GM11168 (cell line): ENCODE measurements around the gene CALY.

Experiments used
- in situ Hi-C: fragments of 300-500 bp; cut with MboI; formaldehyde crosslinking; loops from one replicate; pipeline ENCODE4 v1.12.0; 2022; ENCODE audit warnings: low sequenced_read_pairs; ENCODE audit not compliant: unreplicated experiment

The CALY gene

DNA sequence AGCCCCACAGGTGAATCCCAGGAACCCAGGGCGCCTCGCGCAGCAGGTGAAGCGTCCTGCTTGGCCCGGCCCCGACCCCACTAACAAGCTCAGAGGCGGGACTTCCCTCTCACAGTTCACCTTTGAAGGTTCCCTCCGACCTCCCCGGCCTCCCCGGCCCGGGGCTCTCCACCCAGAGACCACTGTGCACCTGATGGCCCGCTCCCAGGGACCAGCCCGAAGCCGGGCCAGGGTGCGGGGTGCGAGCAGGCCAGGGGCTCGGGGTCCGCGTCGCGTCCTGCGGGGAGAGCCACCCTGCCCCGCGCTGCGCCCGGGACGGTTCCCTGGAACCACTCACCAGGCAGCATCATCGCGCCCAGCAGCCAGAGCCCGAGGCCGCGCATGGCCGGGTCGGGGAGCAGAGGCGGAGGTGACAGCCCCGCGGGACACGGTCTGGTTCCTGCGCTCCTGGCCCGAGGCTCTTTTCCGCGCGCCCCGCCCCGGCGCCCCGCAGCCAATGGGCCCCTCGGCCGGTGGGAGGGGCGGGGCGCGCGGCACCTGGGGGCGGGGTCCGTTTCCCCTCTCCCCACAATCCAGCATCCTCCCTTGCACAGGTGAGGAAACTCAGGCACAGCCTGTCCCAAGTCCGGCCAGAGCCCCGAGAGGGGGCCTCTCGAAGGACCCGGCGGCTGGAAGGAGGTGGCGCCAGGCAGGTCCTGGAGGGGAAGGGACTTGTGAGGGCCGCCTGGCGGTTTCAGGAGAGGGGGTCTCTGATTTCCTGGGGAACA is 60.1 kb downstream of the CALY start, which contains the start of gene ADAM8:
TSS of gene ADAM8 (minus strand) at position 434 of the 767 bp plus-strand sequence. CDS start at position 383, 51 bp downstream.
- in situ Hi-C loops = no loop called here

DNA sequence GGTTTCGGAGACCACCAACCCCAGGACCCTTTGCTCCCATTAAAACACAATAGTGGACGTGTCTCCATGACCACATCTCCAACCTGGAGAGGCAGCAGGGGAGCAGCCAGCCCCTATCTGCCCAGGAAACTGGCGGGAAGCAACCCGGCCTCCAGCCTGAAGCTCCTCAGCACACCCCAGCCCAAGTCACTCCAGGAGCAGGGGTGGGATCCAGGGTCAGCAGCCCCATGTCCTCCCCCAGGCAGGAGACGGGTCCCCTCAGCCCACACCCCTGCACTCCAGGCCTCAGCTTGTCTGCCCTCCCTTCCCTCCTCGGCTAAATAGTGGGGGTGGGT is 60.6 kb downstream of the CALY start:
- in situ Hi-C loops = no loop called here

DNA sequence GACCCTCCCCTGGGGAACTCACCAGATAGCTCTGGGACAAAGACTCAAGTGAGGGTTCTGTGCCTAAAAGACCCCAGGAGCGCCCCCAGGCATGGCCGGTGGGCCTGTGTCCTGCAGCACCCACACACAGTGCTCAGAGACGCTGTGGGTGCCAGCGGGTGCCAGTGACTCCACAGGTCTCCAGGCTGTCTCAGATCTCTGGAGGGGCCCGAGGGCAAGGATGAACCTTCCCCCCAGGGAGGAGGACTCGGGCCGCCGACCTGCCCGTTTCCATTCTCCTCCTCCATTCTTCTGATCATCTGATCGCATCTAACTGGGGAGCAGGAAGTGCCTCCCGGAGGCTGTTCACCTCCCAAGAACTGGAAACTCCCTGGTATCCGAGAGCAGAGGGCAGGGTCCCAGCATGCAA is 61.0 kb downstream of the CALY start:
- in situ Hi-C loops = no loop called here

DNA sequence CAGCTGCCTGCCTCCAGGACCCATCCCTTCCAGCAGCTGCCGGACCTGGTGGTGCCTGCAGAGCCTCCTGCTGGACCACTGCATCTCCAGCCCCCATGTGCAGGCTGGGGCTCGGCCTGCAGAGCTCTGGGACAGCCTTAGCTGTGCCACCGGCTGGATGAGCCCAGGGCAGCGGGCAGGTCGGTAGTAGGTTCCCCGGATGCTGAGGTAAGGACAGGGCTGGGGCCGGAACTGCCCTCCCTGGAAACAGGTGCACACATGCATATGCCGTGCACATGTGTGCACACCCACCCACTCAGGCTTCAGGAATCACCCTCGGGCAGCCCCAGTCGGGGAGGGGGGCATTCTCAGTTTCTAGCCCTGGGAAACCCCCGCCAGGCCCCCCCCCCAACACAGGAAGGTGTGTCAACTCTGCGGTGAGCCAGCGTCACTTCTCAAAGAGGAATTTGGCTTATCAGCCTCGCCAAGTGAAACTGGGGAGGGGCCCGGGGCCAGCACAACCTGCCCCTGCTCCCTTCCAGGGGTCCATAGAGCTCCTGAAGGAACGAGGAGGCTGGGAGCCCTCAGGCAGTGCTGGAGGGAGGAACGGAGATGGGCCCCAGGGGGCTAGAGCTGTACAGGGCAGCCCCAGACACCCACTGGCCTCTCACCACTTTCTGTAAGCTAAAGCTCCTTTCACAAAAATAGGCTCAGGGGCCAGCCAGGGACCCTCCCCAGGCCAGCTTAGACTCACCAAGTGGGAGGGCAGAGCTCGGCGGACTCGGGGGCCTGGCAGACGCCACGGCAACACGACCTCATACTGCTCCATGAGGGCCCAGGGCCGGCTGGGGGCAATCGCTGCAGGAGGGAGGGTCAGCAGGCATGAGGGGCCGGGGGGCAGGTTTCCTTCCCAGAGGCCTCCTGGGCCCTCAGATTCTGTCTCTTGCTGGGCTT is 61.7 kb downstream of the CALY start:
- in situ Hi-C loops = no loop called here
